Skeletal muscle cell (primary cell): ENCODE measurements around the gene TEX26.

ENCODE experiments used
- DNase-seq: peaks from one replicate; pipeline ENCODE4 v3.0.0-alpha.2; 2010; ENCODE audit warnings: low read depth
- H3K4me3 ChIP-seq: 2 replicates; pipeline ENCODE4 v1.5.1; 2011; ENCODE audit warnings: low read depth, mild to moderate bottlenecking, control low read depth, low read length, moderate library complexity

Gene TEX26

DNA sequence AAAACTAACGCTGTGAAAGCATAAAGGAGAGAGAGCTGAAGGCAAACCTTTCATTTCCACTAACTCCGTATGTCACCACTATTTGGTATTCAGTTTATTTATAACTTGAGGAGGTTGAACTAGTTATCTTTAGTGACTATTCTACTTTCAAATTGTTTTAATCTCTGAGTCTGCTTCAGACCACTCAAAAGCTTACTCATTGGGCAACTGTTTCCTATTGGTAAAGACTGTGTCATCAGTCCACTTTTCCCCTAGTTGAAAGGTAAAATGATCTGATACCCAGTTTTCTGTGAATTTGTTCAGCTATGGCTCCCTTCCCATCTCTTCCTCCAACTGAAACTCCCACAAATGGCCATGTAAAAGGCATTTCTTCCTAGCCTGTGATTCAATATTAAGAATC lies 39.1 kb downstream of the TEX26 start:
- DNase-seq = no peak
- H3K4me3 ChIP-seq = no peak overlapping the region

DNA sequence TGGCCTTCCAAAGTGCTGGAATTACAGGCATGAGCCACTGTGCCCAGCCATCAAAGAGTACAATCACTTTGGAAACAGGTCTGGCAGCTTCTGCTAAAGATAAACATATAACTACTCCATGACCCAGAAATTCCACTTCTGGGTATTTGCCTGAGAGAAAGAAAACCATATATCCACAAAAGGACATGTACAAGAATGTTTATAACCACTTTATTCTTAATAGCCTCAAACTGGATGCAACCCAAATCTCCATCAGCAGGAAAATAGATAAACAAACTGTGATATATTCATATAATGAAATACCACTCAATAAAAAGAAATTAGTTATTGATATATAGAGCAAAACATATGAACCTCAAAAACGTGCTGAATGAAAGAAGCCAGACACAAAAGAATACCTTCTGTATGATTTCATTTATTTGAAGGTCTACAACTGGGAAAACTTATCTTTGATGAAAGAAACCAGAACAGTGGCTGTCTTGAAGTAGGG lies 40.5 kb downstream of the TEX26 start:
- no peak overlapping the region for H3K4me3 ChIP-seq
- DNase-seq = no peak

DNA sequence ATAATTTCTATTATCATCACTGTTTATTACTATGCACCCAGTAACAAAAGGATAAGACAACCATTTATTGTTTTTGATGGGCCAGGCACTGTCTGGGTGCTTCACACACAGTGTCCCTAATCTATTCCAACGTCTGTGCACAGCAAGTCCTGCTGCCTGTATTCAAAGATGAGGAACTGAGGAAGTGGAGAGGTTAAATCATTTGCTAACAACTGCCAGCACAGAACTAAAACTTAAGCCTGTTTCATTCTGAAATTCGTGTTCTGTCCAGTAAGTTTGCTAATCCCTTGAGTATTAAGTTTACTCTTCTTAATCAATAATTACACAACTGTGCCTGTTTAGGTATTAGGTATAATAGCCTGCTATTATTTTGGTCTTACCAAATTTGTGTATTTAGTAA lies 41.9 kb downstream of the TEX26 start:
- DNase-seq = no peak
- no peak overlapping the region for H3K4me3 ChIP-seq

DNA sequence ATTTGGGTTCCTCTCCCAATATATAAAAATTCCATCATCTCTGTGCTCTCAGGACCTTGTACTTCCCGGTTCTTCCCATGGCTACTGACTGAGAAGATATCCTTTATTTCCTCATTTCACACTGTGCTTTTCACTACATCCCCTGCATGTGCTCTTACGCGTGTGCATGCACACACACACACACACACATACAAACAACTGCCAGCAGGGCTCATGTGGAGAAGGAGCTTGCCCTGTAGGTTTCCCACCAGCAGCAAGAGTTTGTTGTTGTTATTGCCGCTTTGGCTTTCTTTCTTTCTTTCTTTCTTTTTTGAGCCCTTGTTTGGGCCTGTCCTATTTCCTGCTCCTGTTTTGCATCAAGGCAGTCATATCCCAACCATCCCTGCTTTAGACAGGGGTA lies 43.6 kb downstream of the TEX26 start:
- no peak overlapping the region for H3K4me3 ChIP-seq
- no peak for DNase-seq

DNA sequence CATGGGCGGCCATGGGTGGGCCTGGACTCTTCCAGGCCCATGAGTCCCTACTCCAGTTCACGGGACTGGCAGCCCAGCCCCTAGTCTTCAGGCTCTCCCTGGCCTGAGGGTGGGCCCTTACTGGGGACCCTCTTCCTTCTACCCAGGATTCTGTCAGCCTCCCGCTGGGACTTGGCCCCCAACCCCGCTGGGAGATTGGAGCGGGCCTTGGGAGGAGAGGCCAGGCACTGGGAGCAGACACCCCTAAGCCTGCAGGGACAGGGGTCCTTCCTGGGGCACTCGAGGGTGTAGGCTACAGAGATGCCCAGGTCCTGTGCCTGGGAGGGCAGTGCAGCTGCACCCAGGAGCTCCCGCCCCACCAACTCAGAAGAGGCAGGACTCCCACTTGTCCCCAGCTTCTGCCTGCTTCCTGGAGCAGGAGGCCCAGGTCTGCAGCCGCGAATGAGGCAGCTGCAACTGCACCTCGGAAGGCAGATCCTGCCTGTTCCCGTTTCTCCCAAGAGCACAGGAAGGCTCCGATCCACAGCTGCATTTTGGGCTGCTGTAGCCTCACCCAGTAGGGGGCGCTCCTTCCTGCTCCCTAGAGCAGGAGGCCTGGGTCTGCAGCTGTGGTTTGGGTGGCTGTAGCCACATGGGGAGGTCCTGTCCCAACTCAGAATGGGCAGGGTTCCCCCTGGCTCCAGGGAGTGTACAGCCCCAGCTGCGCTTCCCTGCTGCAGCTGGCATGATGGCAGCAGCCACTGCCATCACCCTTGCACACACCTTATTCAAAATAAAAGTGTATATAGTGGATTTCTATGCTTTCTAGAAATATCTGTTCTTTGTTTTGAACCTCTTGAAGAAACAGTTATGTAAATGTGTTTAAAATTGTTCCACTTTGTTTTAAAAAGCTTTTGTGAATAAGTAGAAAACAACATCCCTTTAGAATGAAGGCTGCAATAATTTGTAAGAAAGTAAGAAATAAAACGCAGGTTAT lies 46.8 kb downstream of the TEX26 start:
- H3K4me3 ChIP-seq = no peak overlapping the region
- DNase-seq = no peak

DNA sequence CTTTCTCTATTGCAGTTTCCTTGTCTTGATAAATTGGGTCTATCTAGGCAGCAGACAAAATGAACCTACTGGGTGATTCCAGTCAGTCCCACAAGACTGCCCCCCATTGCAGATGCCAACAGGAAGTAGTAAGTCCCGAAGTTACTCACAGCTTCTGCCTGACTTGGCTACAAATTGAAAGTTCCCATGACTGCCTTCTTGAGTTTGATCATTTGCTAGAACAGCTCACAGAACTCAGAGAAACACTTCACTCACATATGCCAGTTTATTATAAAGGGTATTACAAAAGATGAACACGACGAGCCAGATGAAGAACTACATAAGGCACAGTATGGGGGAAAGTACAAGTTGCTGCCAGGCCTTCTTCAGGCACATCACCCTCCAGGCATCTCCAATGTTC lies 50.0 kb downstream of the TEX26 start:
- DNase-seq = no peak
- no peak overlapping the region for H3K4me3 ChIP-seq

DNA sequence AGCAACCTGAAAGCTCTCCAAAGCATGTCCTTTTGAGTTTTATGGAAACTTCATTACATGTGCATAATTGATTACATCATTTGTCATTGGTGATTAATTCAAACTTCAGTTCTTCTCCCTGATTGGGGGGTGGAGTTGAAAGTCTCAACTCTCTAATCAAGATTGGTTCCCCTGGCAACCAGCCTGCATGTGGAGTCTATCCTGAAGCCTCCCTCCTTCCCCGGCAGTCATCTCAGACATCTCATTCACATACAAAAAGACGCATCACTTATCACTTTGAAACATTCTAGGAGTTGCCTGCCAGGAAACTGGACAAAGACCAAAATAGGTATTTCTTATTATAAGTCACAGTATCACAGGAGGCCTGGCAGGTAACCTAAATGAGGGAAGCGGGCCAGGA lies 50.5 kb downstream of the TEX26 start:
- DNase-seq = no peak
- H3K4me3 ChIP-seq = no peak overlapping the region

DNA sequence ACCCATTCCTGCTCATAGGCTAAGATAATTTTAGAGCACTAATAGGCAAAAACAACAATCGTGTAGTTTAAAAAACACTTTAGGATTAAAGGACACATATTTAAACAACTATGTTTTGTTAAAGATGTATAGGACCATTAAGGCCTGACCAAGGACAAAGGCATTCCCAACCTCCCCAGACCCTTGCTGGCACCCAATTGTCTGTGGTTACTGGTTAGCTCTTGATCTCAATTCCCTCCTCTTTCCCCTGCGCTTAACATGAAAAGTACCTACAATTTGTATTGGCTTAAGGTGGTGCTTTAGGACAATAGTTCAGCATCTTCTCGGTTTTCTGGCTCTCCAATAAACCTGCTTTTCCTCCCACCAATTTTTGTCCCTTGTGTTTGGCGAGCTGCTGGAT lies 51.0 kb downstream of the TEX26 start:
- DNase-seq = no peak
- H3K4me3 ChIP-seq = no peak overlapping the region

DNA sequence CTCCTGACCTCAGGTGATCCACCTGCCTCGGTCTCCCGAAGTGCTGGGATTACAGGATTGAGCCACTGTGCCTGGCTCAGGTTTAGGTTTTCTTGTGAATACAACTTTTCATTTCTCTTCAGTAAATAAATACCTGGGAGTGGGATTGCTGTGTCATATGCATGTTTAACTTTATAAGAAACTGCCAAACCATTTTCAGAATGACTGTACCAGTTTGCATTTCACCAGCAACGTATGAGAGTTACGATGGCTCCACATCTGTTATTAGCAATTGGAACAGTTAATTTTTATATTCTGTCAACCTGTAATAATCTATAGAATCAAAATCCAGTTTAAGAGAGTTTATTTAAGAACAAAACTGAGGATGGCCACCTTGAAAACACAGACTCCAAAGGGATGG lies 52.2 kb downstream of the TEX26 start:
- no peak overlapping the region for H3K4me3 ChIP-seq
- DNase-seq = no peak

DNA sequence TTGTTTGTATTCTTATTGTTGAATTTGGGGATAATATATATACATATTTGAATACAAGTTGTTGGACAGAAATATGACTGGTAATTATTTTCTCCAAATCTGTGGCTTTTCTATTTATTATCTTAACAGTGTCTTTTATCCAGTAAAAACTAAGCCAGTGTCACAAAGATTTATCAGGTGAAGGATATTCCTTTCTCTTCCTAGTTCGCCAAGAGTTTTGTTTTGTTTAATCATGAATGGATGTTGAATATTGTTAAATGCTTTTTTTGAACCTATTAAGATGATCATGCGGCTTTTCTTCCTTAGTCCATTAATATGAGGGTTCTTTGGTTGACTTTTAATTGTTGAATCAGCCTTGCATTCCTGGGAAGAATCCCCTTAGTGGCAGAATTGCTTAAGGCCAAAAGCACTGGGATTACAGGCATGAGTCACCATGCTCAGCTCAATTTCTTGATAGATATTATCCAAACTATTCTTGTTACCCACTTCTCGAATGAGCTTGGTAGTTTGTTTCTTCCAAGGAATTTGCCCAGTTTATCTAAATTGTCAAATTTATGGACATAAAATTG lies 53.3 kb downstream of the TEX26 start:
- no peak overlapping the region for H3K4me3 ChIP-seq
- DNase-seq = peak; percentile 36

DNA sequence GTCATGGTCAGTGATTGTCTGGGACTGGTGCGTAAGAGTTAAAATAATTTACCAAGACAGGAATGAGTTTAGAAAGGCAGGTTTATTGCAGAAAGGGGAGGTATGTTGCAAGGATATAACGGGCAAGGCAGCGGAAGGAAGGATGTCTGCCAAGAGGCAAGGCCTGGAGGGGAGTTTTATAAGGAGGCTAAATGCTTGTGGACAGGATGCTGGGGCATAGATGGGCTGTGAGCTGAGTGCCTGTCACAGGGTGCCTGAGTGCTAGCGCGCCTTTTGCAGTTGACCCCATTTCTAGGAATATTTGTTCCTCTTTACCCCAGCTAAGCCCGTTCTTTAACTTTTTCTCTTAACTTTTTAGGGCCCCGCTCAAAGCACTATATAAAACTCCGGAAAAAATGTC lies 58.7 kb downstream of the TEX26 start:
- H3K4me3 ChIP-seq = no peak overlapping the region
- no peak for DNase-seq

DNA sequence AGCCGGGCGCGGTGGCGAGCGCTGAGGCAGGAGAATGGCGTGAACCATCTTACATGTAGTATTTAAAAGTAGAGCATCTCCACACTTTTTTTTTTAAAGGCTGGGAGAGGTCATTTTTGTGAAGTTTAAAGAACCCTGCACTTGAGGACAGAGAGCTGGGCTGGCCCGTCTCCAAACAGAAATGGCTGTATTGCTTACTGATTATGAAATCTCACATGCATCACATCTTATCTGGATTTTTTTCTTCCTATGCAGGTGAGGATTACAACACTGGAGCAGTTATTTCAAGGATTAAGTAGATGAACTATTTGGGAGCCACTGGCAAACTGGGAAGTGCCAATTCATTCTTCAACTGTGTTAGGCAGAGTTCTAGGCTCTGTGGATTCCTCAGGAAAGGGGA lies 59.5 kb downstream of the TEX26 start:
- no peak overlapping the region for H3K4me3 ChIP-seq
- no peak for DNase-seq

DNA sequence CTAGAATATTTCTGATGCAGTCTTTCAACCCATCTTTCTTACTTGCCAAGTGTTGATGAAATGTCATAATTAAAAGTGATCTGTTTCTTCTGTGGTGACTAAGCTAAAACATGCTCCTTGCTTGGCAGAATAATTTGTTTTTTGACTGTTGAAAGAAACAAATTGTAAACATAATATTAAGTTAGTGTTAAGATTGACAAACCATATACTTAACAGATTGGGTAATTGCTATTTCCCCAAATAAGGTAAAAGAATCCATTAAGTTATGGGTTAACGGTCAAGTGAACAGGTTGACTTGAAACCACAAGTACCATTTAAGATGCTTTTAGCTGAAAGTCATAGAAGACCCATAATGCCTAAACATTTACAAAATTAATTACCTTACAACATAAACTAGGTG lies 62.9 kb downstream of the TEX26 start:
- no peak overlapping the region for H3K4me3 ChIP-seq
- no peak for DNase-seq

DNA sequence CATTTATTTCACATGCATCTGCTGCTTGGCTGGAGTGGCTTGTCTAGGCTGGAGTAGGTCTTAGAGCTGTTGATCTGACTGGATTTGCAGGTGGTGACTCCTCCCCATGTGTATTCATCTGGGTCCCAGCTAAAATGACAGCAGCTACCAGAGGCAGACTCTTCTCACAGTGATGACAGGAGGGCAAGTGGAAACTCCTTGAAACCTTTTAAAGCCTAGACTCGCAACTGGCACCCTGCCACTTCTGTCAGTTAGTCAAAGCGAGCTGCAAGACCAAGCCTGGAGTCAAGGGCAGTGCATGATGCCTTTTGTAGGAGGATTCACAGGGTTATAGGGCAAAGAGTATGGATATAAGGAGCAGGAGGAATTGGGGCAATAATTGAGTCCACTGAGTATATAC lies 65.2 kb downstream of the TEX26 start:
- no peak overlapping the region for H3K4me3 ChIP-seq
- no peak for DNase-seq

DNA sequence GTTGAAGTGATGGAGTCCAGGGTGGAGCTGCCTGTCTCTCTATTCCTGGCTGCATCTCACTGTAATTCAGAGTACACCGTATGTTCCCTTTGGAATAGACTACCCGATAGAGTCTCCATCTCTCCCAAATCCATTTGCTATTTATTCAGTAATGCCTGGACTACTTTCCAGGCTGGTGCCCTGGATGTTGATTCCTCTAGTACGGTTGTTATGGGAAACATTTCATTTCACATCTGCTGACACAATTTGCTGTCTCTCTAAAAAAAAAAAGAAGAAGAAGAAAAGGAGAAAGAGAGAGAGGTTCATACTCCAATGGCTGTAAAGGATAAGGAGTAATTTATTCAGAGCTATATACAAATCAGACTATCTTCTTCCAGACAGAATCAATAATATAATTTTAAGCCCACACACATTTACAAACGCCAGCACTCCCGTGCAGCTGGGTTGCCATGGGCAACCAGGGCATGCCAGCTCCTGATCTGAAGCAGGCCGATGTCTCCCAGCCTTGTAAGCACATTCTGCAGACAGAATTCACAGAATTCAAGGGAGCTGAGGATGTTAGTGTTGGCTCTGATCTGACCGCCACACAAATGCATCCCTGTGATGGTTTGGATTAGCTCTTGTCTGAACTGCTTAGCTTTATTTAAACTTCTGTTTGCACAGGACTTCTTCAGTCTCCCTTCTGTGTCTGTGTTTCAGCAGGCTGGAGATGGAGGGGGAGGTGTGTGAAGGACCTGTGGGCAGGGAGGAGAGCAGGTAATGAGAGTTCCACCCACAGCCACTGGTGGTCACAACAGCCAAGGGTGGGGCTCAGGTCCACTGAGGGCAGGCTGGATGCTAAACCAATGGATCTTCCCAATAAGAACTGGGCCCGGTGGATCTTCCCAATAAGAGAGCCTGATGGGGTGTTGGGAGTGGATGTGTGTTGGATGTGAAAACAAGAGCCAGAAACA lies 66.0 kb downstream of the TEX26 start:
- DNase-seq = no peak
- no peak overlapping the region for H3K4me3 ChIP-seq

DNA sequence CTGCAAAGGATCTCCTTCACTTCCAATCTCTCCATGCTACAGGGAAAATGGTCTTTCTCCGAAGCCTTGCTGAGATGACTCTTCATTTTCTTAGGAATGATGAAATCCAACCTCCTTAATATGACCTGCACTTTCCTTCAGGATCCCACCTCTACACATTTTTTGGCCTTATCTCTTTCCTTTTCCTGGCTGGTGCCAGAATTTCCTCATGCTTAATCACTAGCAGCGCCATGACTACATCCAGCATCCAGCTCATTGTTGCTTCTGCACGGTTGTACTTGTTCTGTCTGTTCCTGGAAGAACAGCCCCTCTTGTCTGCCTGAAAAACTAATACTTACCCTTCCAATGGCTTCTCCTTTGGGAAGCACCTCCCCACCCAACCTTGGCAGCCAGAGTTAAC lies 68.4 kb downstream of the TEX26 start:
- no peak overlapping the region for H3K4me3 ChIP-seq
- DNase-seq = no peak

DNA sequence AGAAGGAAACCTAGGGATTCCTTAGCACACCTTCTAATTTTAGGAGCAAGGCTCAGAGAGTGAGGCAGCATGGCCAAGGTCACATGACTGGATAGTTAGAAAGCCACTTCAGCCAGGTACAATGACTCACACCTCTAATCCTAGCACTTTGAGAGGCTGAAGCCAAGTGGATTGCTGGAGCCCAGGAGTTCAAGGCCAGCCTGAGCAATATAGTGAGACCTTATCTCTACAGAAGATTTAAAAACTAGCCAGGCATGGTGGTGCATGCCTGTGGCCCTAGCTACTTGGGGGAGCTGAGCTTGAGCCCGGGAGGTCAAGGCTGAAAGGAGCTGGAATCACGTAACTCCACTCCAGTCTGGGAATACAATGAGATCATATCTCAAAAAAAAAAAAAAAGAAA lies 69.2 kb downstream of the TEX26 start:
- no peak for DNase-seq
- H3K4me3 ChIP-seq = no peak overlapping the region

DNA sequence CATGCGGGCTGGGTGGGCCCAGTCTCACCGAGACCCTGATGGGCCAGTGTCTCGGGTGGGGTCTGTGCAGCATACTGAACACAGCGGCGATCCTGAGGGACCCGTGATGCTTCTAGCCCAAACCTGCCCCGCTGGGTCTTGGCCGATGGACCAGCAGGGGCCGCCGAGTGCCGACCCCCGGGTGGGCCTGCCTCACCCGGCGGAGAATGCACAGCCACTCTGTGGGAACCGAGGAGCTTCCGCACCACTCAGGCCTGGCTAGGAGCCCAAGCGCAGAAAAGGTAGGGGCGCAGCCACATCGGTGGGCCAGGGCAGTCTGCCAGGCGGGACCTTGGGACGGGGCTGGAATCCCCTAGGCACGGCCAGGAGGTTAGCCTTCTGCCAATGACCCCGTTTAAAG lies 72.6 kb downstream of the TEX26 start:
- no peak overlapping the region for H3K4me3 ChIP-seq
- no peak for DNase-seq

DNA sequence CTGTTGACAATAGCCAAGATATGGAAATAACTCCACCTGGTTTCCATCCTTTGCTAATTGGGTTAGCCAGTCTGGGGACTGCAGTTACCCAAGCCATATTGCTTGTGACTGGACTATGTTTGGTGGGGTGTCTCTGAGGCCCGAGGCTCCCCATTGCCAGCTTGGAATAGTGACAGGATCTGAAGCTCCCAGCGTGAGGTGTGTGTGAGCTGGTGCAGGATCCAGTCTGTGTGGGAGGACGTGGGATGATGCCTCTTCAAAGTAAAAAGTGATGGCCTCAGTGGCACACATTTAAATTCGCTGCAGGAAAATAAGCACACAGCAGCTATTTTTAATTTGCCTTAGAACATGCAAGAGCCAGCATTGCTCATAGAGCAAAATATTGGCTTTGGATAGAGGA lies 75.0 kb downstream of the TEX26 start:
- H3K4me3 ChIP-seq = no peak overlapping the region
- DNase-seq = no peak
